GM18526 (cell line): Measurements from ENCODE around the gene NHSL1.

Experiments
- POLR2A ChIP-seq: IDR thresholded peaks from 3 replicates; pipeline ENCODE4 v1.6.1; 2011; ENCODE audit not compliant: insufficient read length; ENCODE audit errors: extremely low read depth

Gene NHSL1

GRCh38 chr6:138499303-138500018 lies at the start of gene NHSL1:
NHSL1 (minus strand) TSS chr6:138499494; CDS start chr6:138499290, 204 bp downstream.
- no peak for TF ChIP-seq POLR2A

GRCh38 chr6:138546733-138547185 lies 47.5 kb upstream of the NHSL1 start:
- TF ChIP-seq POLR2A = no peak

- TF ChIP-seq POLR2A = no peak
Measured at GRCh38 chr6:138545621-138545980, 46.3 kb upstream of the NHSL1 start.

- no peak for TF ChIP-seq POLR2A
Measured at GRCh38 chr6:138544501-138544900, 45.2 kb upstream of the NHSL1 start.

GRCh38 chr6:138543657-138544056 lies 44.4 kb upstream of the NHSL1 start:
- no peak for TF ChIP-seq POLR2A

GRCh38 chr6:138541823-138542481 lies 42.7 kb upstream of the NHSL1 start:
- no peak for TF ChIP-seq POLR2A

GRCh38 chr6:138540468-138540867 lies 41.2 kb upstream of the NHSL1 start:
- no peak for TF ChIP-seq POLR2A

- no peak for TF ChIP-seq POLR2A
Measured at GRCh38 chr6:138539876-138540275, 40.6 kb upstream of the NHSL1 start.

GRCh38 chr6:138538390-138539031 lies 39.2 kb upstream of the NHSL1 start:
- no peak for TF ChIP-seq POLR2A

- no peak for TF ChIP-seq POLR2A
Measured at GRCh38 chr6:138537106-138537505, 37.8 kb upstream of the NHSL1 start.

- no peak for TF ChIP-seq POLR2A
Measured at GRCh38 chr6:138535728-138536455, 36.6 kb upstream of the NHSL1 start.

- no peak for TF ChIP-seq POLR2A
Measured at GRCh38 chr6:138533667-138534066, 34.4 kb upstream of the NHSL1 start.

- no peak for TF ChIP-seq POLR2A
Measured at GRCh38 chr6:138531387-138531786, 32.1 kb upstream of the NHSL1 start.

GRCh38 chr6:138529478-138529877 lies 30.2 kb upstream of the NHSL1 start:
- no peak for TF ChIP-seq POLR2A

GRCh38 chr6:138528956-138529355 lies 29.7 kb upstream of the NHSL1 start:
- TF ChIP-seq POLR2A = no peak
